BLaER1 treated with 17β-estradiol and CSF1 and Interleukin-3, amounts not matched to agents 10 nM and 100 nM (cell line): Measurements from ENCODE around the gene C10orf71.
A peak's percentile ranks its signal among the peaks of the same experiment; 100 is the strongest.

Source experiments
- H3K27ac ChIP-seq, 11 experiments: shearing (Covaris generic); formaldehyde crosslinking; 2 replicates each; pipeline ENCODE4 v1.8.1; 2022
- H3K27me3 ChIP-seq, 11 experiments: shearing (Covaris generic); formaldehyde crosslinking; 2 replicates each; pipeline ENCODE4 v1.8.1; 2022
- H3K36me3 ChIP-seq, 11 experiments: shearing (Covaris generic); formaldehyde crosslinking; 2 replicates each; pipeline ENCODE4 v1.8.1; 2022
- H3K4me1 ChIP-seq, 10 experiments: shearing (Covaris generic); formaldehyde crosslinking; 2 replicates each; pipeline ENCODE4 v1.8.1; 2022
- H3K4me2 ChIP-seq, 11 experiments: shearing (Covaris generic); formaldehyde crosslinking; 2 replicates each; pipeline ENCODE4 v1.8.1; 2022
- H3K4me3 ChIP-seq, 10 experiments: shearing (Covaris generic); formaldehyde crosslinking; 2 replicates each; pipeline ENCODE4 v1.8.1; 2022
- H3K9ac ChIP-seq, 11 experiments: shearing (Covaris generic); formaldehyde crosslinking; 2 replicates each; pipeline ENCODE4 v1.8.1; 2022
- H3K9me3 ChIP-seq, 11 experiments: shearing (Covaris generic); formaldehyde crosslinking; replicated peaks in 1 of 11; 2 replicates each; pipeline ENCODE4 v1.8.1; 2022
- H4K20me1 ChIP-seq, 11 experiments: shearing (Covaris generic); formaldehyde crosslinking; 2 replicates each; pipeline ENCODE4 v1.8.1; 2022
- Cebpa-rat ChIP-seq, 11 experiments: shearing (Covaris generic); IDR thresholded peaks; 2 replicates each; pipeline ENCODE4 v1.8.1; 2022

C10orf71 gene

DNA sequence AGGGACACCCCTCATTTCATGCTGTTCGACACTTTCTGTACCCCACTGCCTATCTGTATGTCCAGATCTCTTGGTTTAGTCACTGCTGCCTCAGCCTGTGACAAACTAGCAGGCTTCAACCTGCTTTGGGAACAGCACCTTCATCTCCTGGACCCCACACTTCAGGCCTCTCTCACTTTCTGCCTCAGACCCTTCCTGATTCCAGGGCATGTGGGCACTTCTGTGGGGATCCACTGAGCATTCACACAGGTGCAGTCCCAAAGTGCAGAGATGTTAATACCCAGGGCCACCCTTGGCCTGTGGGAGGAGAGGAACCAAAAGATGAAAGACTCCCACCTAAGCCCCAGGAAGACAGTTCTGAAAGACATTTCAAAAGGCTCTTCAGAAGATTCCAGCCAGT lies 29.4 kb upstream of the C10orf71 start:
- Histone ChIP-seq H3K4me2 (no peak overlapping the region), H4K20me1 (peaks cover 0 to 13% (median 0%) of the 10 kb centered on the region in 11 experiments; a peak in 3 of 22 replicates), H3K27me3 (0 out of 22 replicates have a peak, but pooled peaks cover 0 to 3% (median 0%) of the 10 kb centered on the region in 11 experiments), H3K27ac (no peak overlapping the region), H3K4me1 (peaks cover 28 to 43% (median 38%) of the 10 kb centered on the region in 10 experiments), H3K9me3 (peaks cover 18 to 38% (median 31%) of the 10 kb centered on the region in 11 experiments; a peak in 20 of 22 replicates), H3K4me3 (no peak overlapping the region), H3K36me3 (no peaks in the 10 kb centered on the region), H3K9ac (no peak overlapping the region)
- TF ChIP-seq Cebpa-rat (IDR thresholded peaks at IDR 0.05): no peak

DNA sequence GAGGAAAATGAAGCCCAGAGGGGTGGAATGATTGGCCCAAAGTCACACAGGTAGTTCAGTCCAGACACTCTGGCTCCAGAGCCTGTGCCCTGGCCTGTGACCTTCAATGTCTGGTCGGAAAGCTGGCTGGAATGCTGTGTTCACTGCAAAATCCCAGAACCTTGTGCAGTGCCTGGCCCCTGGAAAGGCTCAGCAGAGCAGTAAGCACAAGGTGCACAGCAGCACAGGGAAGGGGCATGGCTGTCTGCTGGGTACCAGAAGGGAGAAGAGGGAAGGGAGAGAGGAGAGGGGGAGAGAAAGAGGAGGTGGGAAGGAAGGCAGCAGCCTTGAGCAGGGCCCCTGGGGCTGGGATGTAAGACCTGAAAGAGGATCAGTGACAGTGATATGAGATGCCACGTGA lies 28.4 kb upstream of the C10orf71 start:
- H3K36me3 ChIP-seq: no peaks in the 10 kb centered on the region
- no peak for TF ChIP-seq Cebpa-rat (IDR thresholded peaks at IDR 0.05)
- H3K27me3 ChIP-seq: 0 out of 22 replicates have a peak, but pooled peaks cover 0 to 3% (median 0%) of the 10 kb centered on the region in 11 experiments
- peaks cover 28 to 43% (median 37%) of the 10 kb centered on the region in 10 experiments for H3K4me1 ChIP-seq
- H3K27ac ChIP-seq: no peak overlapping the region
- peaks cover 15 to 28% (median 26%) of the 10 kb centered on the region in 11 experiments; a peak in 20 of 22 replicates for H3K9me3 ChIP-seq
- peak overlapping the region in 8 of 11 experiments; percentile 3 to 94 (median 81); a peak in 9 of 22 replicates for H3K4me2 ChIP-seq
- no peak overlapping the region for H3K4me3 ChIP-seq
- peaks cover 0 to 13% (median 0%) of the 10 kb centered on the region in 11 experiments; a peak in 3 of 22 replicates for H4K20me1 ChIP-seq
- no peak overlapping the region for H3K9ac ChIP-seq

DNA sequence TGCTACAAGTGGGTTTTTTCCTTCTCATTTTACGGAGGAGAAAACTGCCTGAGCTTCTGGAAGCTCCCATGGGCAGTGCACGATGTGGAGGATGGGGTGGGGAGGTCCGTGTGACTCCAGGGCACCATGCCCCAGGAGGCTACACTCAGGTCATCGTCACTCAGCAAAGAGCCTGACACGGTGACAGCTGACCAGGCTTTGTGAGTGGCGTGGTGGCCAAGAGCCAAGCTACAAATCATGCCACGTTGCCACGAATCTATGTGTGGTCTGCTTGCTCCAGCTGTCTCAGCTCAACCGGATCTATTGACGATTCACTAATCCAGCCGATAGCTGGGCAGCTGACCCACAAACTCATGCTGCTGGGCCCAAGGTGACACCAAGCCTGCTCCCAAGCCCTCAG lies 27.6 kb upstream of the C10orf71 start:
- no peak for TF ChIP-seq Cebpa-rat (IDR thresholded peaks at IDR 0.05)
- Histone ChIP-seq H3K9me3 (peaks cover 10 to 20% (median 18%) of the 10 kb centered on the region in 11 experiments; a peak in 20 of 22 replicates), H4K20me1 (peaks cover 0 to 13% (median 0%) of the 10 kb centered on the region in 11 experiments; a peak in 3 of 22 replicates), H3K27me3 (0 out of 22 replicates have a peak, but pooled peaks cover 0 to 3% (median 0%) of the 10 kb centered on the region in 11 experiments), H3K4me1 (peaks cover 28 to 43% (median 37%) of the 10 kb centered on the region in 10 experiments), H3K4me3 (no peak overlapping the region), H3K27ac (peak overlapping the region in 1 of 11 experiments; percentile 88; a peak in 2 of 22 replicates), H3K4me2 (peak overlapping the region; percentile 70 to 94 (median 81)), H3K9ac (peak overlapping the region in 1 of 11 experiments; percentile 79; a peak in 2 of 22 replicates), H3K36me3 (no peaks in the 10 kb centered on the region)

DNA sequence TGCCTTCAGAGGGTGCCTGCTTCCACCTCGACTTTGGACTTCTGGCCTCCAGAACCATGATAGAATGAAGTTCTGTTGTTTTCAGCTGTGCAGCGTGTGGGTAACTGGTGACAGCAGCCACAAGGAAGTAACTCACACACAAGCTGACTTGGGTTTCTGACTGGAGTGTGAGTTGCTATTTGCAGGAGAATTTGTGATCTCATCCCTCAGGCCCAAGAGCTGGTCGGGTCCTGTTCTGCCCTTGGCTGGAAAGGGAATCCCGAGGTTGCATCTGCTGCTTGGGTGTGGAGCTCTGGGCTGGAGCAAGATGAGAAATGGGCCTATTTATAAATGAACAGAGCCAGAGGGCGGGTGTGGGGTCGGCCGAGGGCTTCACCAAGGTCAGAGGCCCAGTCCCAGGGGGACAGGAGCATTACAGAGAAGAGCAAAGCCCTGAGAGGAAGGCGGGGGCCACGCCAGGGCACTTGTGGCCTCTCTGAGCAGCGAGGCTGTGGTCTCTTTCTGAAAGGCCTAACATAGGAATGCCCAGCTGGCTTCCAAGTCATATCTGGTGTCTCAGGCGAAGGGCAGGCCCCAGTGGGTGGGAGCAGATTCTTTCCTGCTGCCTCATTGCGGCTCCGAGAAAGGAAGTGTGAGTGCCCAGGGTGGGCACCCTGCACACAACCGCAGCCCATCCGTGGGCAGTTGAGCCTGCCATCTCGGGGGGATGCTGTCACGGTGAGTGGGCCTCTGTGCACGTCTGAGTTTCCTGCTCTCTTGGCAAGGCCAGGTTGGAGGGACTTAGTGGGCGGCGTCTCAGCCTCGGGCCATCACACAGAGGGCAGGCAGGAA lies 26.5 kb upstream of the C10orf71 start:
- Histone ChIP-seq H3K9me3 (peaks cover 0 to 10% (median 9%) of the 10 kb centered on the region in 11 experiments; a peak in 14 of 22 replicates), H3K4me3 (peak overlapping the region in 5 of 10 experiments; percentile 3 to 37 (median 25); a peak in 7 of 20 replicates), H3K27ac (peak overlapping the region; percentile 57 to 93 (median 79); a peak in 21 of 22 replicates), H3K4me2 (peak overlapping the region; percentile 70 to 94 (median 81)), H3K9ac (peak overlapping the region; percentile 59 to 80 (median 71)), H3K4me1 (peaks cover 28 to 44% (median 38%) of the 10 kb centered on the region in 10 experiments), H3K36me3 (no peaks in the 10 kb centered on the region), H4K20me1 (peaks cover 0 to 13% (median 0%) of the 10 kb centered on the region in 11 experiments; a peak in 3 of 22 replicates), H3K27me3 (0 out of 22 replicates have a peak, but pooled peaks cover 0 to 3% (median 0%) of the 10 kb centered on the region in 11 experiments)
- TF ChIP-seq Cebpa-rat (IDR thresholded peaks at IDR 0.05): no peak

DNA sequence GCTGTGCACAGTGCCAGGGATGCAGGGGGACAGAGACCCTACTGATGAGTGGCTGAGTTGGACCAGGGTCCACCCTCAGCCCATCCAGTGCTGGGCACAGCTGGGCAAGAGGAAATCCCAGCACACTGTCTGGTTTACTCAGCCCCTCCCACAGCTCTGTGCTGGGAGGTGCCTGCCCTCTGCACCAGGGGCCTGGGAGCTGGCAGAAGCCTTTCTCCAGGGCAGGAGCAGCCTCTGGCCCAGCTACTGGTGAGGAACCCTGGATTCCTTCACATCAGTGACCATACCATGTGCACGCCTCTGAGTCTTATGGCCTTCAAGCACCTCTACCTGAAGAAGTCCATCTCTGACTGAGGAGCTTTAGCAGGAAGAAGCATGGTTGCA lies 25.9 kb upstream of the C10orf71 start:
- H3K9me3 ChIP-seq: peaks cover 0 to 7% (median 3%) of the 10 kb centered on the region in 11 experiments; a peak in 7 of 22 replicates
- H3K36me3 ChIP-seq: no peaks in the 10 kb centered on the region
- no peak for TF ChIP-seq Cebpa-rat (IDR thresholded peaks at IDR 0.05)
- H4K20me1 ChIP-seq: peaks cover 0 to 13% (median 0%) of the 10 kb centered on the region in 11 experiments; a peak in 3 of 22 replicates
- H3K27ac ChIP-seq: peak overlapping the region; percentile 31 to 93 (median 79); a peak in 18 of 22 replicates
- peak overlapping the region in 4 of 10 experiments; percentile 10 to 37 (median 28); a peak in 5 of 20 replicates for H3K4me3 ChIP-seq
- H3K9ac ChIP-seq: peak overlapping the region in 9 of 11 experiments; percentile 12 to 80 (median 71); a peak in 18 of 22 replicates
- peak overlapping the region; percentile 70 to 94 (median 81) for H3K4me2 ChIP-seq
- H3K4me1 ChIP-seq: peaks cover 28 to 51% (median 41%) of the 10 kb centered on the region in 10 experiments
- H3K27me3 ChIP-seq: 0 out of 22 replicates have a peak, but pooled peaks cover 0 to 3% (median 0%) of the 10 kb centered on the region in 11 experiments

DNA sequence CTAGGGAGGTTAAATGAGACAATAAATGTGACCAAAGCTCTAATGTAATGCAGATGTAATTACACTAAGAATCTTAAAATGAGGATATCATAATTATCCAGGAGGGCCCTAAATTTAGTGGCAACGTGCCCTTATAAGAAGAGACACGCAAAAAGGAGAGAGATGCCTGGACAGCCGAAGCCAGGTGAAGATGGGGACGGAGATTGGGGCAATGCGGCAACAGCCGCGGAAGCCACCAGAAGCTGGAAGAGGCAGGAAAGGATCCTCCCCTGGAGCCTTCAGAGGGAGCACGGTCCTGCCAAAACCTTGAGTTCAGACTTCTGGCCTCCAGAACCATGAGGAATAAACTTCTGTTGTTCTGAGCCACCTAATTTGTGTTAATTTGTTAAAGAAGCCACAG lies 25.3 kb upstream of the C10orf71 start:
- TF ChIP-seq Cebpa-rat (IDR thresholded peaks at IDR 0.05): no peak
- Histone ChIP-seq H3K4me3 (no peak overlapping the region), H3K9ac (peak overlapping the region in 4 of 11 experiments; percentile 17 to 79 (median 71); a peak in 5 of 22 replicates), H3K36me3 (no peaks in the 10 kb centered on the region), H3K4me1 (peaks cover 28 to 56% (median 47%) of the 10 kb centered on the region in 10 experiments), H3K27ac (peak overlapping the region in 5 of 11 experiments; percentile 72 to 93 (median 87); a peak in 9 of 22 replicates), H3K4me2 (peak overlapping the region; percentile 70 to 94 (median 81)), H3K27me3 (0 out of 22 replicates have a peak, but pooled peaks cover 0 to 3% (median 0%) of the 10 kb centered on the region in 11 experiments), H3K9me3 (peaks cover 0 to 1% (median 0%) of the 10 kb centered on the region in 11 experiments; a peak in 1 of 22 replicates), H4K20me1 (peaks cover 0 to 13% (median 0%) of the 10 kb centered on the region in 11 experiments; a peak in 3 of 22 replicates)

DNA sequence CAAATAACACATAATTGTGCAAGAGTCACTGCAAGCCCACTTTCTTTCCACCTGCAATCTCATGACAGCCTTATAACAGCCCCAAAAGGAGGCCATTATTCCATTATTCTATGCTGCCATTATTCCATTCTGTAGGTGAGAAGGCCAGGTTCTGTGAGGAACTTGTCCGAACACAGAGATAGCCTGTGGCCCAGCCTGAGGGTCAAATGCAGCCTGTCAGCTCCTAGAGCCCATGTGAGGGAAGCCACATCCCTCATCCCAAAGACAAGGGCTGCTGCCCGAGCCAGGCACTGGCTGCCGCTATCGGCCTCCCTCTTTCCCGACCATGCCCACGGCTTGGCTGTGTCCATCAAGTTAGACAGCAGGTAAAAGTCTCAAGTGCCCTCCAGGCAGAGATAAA lies 24.1 kb upstream of the C10orf71 start:
- Histone ChIP-seq H3K4me3 (no peak overlapping the region), H3K4me2 (peak overlapping the region in 1 of 11 experiments; percentile 13; a peak in 1 of 22 replicates), H4K20me1 (peaks cover 0 to 13% (median 0%) of the 10 kb centered on the region in 11 experiments; a peak in 3 of 22 replicates), H3K27ac (no peak overlapping the region), H3K36me3 (no peaks in the 10 kb centered on the region), H3K4me1 (peaks cover 33 to 69% (median 59%) of the 10 kb centered on the region in 10 experiments), H3K27me3 (no peaks in the 10 kb centered on the region), H3K9me3 (no peaks in the 10 kb centered on the region), H3K9ac (no peak overlapping the region)
- no peak for TF ChIP-seq Cebpa-rat (IDR thresholded peaks at IDR 0.05)

DNA sequence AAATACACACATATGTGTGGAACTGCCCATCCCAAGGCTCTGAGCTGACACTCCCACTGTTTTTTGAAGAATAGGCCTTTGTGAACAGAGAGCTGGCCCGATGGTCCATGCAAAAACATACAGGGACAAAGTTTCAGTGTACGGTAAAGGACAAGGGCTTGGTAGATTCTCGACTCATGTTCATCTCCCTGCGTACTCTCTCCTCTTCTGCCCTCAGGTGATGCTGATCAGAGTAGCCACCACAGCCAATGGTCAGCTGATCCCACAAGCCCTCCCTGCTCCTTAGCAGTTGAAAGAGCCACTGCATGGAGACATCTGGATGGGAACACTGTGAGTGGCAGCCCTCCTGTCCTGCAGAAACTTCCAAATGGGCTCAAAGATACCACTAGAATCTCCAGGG lies 23.1 kb upstream of the C10orf71 start:
- Histone ChIP-seq H3K4me3 (no peak overlapping the region), H3K27me3 (no peaks in the 10 kb centered on the region), H3K9ac (no peak overlapping the region), H3K9me3 (no peaks in the 10 kb centered on the region), H4K20me1 (peaks cover 0 to 13% (median 0%) of the 10 kb centered on the region in 11 experiments; a peak in 3 of 22 replicates), H3K27ac (no peak overlapping the region), H3K36me3 (no peaks in the 10 kb centered on the region), H3K4me2 (no peak overlapping the region), H3K4me1 (peaks cover 35 to 71% (median 65%) of the 10 kb centered on the region in 10 experiments)
- no peak for TF ChIP-seq Cebpa-rat (IDR thresholded peaks at IDR 0.05)
